Esophagus squamous epithelium (tissue), 5 donors: ENCODE results near the gene LINGO3. TPM values are rescaled to one million over a fixed set of nuclear protein-coding genes. Genes with fewer than 3 reads are reported as not detected.
"Not testable (repeated sequence)": the region's sequence is repeated elsewhere in the genome, so short reads cannot be mapped to it uniquely, and the experiment has no call there.

Experiments used
- DNase-seq: peaks from one replicate; lab custom pipeline; 2025; lab: John Stamatoyannopoulos, UW
- H3K27ac ChIP-seq, 4 donors: fragments of 200-600 bp; sonication (generic); one replicate each; pipeline ENCODE4 v1.5.1; 2016 to 2019; ENCODE audit warnings: mild to moderate bottlenecking in 1 of 4
- H3K27me3 ChIP-seq, 4 donors: fragments of 200-600 bp; sonication (generic); 1 replicate in 3 of 4; 2 replicates in 1 of 4; pipeline versions ENCODE4 v1.5.1 to v1.6.0; 2017 to 2021; ENCODE audit warnings: antibody characterized with exemption in 1 of 4
- H3K36me3 ChIP-seq, 3 donors: fragments of 200-600 bp; sonication (generic); one replicate each; pipeline ENCODE4 v1.5.1; 2016 to 2019
- H3K4me1 ChIP-seq, 3 donors: fragments of 200-600 bp; sonication (generic); one replicate each; pipeline ENCODE4 v1.5.1; 2017 to 2019
- H3K4me3 ChIP-seq, 4 donors: fragments of 200-600 bp; sonication (generic); 1 replicate in 3 of 4; 2 replicates in 1 of 4; pipeline ENCODE4 v1.5.1; 2016 to 2019; ENCODE audit warnings: mild to moderate bottlenecking in 2 of 4, moderate library complexity in 1 of 4
- H3K9me3 ChIP-seq, 3 donors: fragments of 200-600 bp; sonication (generic); one replicate each; pipeline ENCODE4 v1.5.1; 2016 to 2019
- CTCF ChIP-seq, 6 experiments: fragments of 450-650 bp in 4 of 6; fragments of 200-600 bp in 2 of 6; sonication (generic) in 2 of 6; IDR thresholded peaks; one replicate each; pipeline ENCODE4 v1.5.1; 2016 to 2019; ENCODE audit warnings: antibody characterized with exemption in 6 of 6, mild to moderate bottlenecking in 4 of 6, moderate library complexity in 4 of 6
- POLR2A ChIP-seq, 4 donors: fragments of 450-650 bp; IDR thresholded peaks; one replicate each; pipeline ENCODE4 v1.6.1; 2017; ENCODE audit warnings: antibody characterized with exemption in 4 of 4, mild to moderate bottlenecking in 4 of 4, moderate library complexity in 3 of 4
- WGBS, 2 donors: methylation state at CpG; one replicate each; pipeline ENCODE4 v1.1.5; 2018; 5-methylcytosine and 5-hydroxymethylcytosine counted together
- intact Hi-C: fragments of 100-400 bp; cut with DNase I; formaldehyde crosslinking; loops from one replicate; pipeline ENCODE4 v1.15.0; 2022
- total RNA-seq, 4 donors: library from RNA; depleted of rRNA; stranded (reverse); fragments of >200 nt; gene quantifications; one replicate each; pipeline ENCODE4 v1.1.0, GENCODE V29; 2016
- donor health status: DM: yes; HTN: yes; CAD: no.

LINGO3 gene
- total RNA-seq, 4 donors from 2014 or later = 0.09 TPM; not detected in 3

DNA sequence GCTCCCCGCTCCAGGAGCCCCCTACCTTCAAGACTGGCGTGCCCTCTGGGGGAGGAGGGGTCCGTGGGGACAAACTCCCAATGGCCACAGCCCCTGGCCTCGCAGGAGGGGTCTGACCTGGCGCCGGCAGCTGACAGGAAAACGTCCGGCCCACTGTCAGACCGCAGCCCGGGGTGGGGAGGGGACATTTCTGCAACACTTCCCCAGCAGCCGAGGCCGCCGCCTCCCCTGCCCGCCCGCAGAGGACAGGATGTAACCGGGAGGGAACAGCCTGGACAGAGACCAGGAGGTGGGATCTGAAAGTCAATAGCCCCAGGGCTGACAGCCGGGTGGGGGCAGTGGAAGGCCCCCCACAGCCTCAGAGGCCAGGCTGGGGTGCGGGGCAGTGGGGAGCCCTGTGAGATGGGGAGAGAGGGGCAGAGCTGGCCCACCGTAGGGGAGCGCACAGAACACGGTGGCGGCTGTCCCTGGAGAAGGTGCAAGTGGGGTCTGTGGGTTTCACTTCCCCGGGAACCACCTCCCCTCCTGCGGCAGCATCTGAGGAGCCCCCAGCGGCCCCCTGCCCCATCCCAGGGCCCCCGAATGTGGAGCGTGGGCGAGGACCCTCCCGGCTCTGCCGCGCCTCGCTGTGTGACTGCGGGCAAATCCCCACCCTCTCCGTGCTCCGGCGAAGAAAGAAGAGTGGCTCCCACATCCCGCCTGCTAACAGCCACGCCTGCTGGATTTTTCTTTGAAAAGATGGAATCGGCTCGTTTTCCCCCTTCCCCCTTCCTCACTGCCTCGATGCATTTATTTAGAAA, 25.7 kb downstream of the LINGO3 start, which contains the start of gene PEAK3:
Gene PEAK3, minus strand, starts transcription at position 114 of the 800 bp plus-strand sequence. CDS start 1,244 bp downstream, outside the sequence.
- 31% methylated on average over 10 to 12 of the region's 41 CpGs for WGBS, 2 donors
- H3K4me3 ChIP-seq = peak within 1 kb of the TSS in 3 of 4 donors; percentile 37 to 61 (median 39)
- no peaks in the 10 kb centered on the region for H3K36me3 ChIP-seq
- intact Hi-C loops = loop anchor here (10.0 kb wide), 2 partner anchors 113 to 343 kb away; no protein-coding TSS in a partner anchor
- H3K9me3 ChIP-seq = no peaks in the 10 kb centered on the region
- H3K4me1 ChIP-seq = peaks cover 0 to 16% (median 10%) of the 10 kb centered on the region in 3 donors
- H3K27ac ChIP-seq = peak within 1 kb of the TSS; percentile 12 to 62 (median 38)
- TF ChIP-seq CTCF (IDR thresholded peaks at IDR 0.05) (no peak), POLR2A (IDR thresholded peaks at IDR 0.05) (peak in 1 of 4 donors; percentile 18)
- DNase-seq = peak; percentile 54
- peaks cover 0 to 36% (median 0%) of the 10 kb centered on the region in 4 donors for H3K27me3 ChIP-seq

- Histone ChIP-seq H3K4me1 (peaks cover 0 to 19% (median 13%) of the 10 kb centered on the region in 3 donors), H3K4me3 (peak overlapping the region in 3 of 4 donors; percentile 37 to 61 (median 39)), H3K27ac (peak overlapping the region; percentile 12 to 62 (median 38)), H3K27me3 (peaks cover 0 to 28% (median 0%) of the 10 kb centered on the region in 4 donors)
- intact Hi-C loops = loop anchor here (10.0 kb wide), 2 partner anchors 113 to 343 kb away; no protein-coding TSS in a partner anchor
- not testable (repeated sequence) for H3K36me3 ChIP-seq, DNase-seq, H3K9me3 ChIP-seq
- 17% methylated on average over 1 of the region's 16 CpGs; no CpG with 5 or more reads in 1 of the 2 donors for WGBS, 2 donors
Measured at GRCh38 chr19:2281265-2282061, 26.5 kb downstream of the LINGO3 start.

DNA sequence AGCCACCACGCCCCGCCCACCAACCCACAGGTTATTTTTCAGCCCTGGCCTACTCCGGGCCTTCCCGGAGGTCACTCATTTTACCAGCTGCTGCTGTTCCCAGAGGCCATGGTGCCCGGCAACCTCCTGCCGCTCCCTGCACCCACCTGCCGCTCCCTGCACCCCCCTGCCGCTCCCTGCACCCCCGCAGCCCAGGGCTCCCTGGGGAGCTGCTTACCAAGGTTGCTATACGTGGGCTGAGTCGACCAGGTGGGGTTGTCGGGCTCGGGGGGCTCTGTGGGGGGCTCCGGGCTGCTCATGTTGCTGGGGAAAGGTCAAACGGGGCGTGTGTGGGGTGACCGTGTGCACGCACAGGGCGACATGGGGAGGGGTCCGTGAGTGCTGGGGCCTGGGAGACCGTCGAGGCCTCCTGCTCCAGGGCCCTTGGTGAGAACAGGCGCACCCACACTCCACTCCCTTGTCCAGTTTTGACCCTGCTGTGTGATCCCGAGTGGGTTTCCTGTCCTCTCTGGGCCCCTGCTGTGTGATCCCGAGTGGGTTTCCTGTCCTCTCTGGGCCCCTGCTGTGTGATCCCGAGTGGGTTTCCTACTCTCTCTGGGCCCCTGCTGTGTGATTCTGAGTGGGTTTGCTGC, 27.2 kb downstream of the LINGO3 start:
- H3K36me3 ChIP-seq = peaks cover 0 to 10% (median 0%) of the 10 kb centered on the region in 3 donors
- no peaks in the 10 kb centered on the region for H3K9me3 ChIP-seq
- H3K4me1 ChIP-seq = peaks cover 7 to 26% (median 17%) of the 10 kb centered on the region in 3 donors
- 49 to 73% methylated on average over 11 to 12 of the region's 26 CpGs for WGBS, 2 donors
- H3K27me3 ChIP-seq = peaks cover 0 to 20% (median 0%) of the 10 kb centered on the region in 4 donors
- no peak overlapping the region for H3K27ac ChIP-seq
- intact Hi-C loops = loop anchor here (10.0 kb wide), 2 partner anchors 114 to 344 kb away; no protein-coding TSS in a partner anchor
- DNase-seq = no peak
- TF ChIP-seq CTCF (IDR thresholded peaks at IDR 0.05) (no peak), POLR2A (IDR thresholded peaks at IDR 0.05) (no peak)
- no peak overlapping the region for H3K4me3 ChIP-seq

GRCh38 chr19:2278459-2279158, 29.3 kb downstream of the LINGO3 start:
- DNase-seq = no peak
- H3K27ac ChIP-seq = no peak overlapping the region
- TF ChIP-seq CTCF (IDR thresholded peaks at IDR 0.05) = no peak
- no peak for TF ChIP-seq POLR2A (IDR thresholded peaks at IDR 0.05)
- intact Hi-C loops = no loop called here
- peaks cover 25 to 48% (median 33%) of the 10 kb centered on the region in 3 donors for H3K4me1 ChIP-seq
- no peak overlapping the region for H3K4me3 ChIP-seq
- H3K36me3 ChIP-seq = peaks cover 0 to 23% (median 0%) of the 10 kb centered on the region in 3 donors
- no peaks in the 10 kb centered on the region for H3K9me3 ChIP-seq
- H3K27me3 ChIP-seq = peaks cover 0 to 18% (median 0%) of the 10 kb centered on the region in 4 donors
- 80% methylated on average over 15 of the region's 33 CpGs; no CpG with 5 or more reads in 1 of the 2 donors for WGBS, 2 donors
